ENCODE results near the gene ZFP64.

- TF ChIP-seq CTCF (IDR thresholded peaks at IDR 0.05) = no peak
- no peak for TF ChIP-seq POLR2A (IDR thresholded peaks at IDR 0.05)
- no peak for TF ChIP-seq EP300 (IDR thresholded peaks at IDR 0.05)
Measured at GRCh38 chr20:52104546-52105441, 86.8 kb downstream of the ZFP64 start.
